Lung (tissue), 12 donors: ENCODE measurements around the gene FAM180A. TPM values are rescaled to one million over a fixed set of nuclear protein-coding genes. Genes with fewer than 3 reads are reported as not detected.

ENCODE experiments used
- ATAC-seq: fragments of 200-7000 bp; cut with Tn5 transposase; one replicate; pipeline ENCODE4 v1.9.1; 2020; ENCODE audit warnings: moderate number of reproducible peaks; ENCODE audit not compliant: insufficient read depth, low FRiP score
- DNase-seq, 3 donors: peaks; one replicate each; pipeline ENCODE4 v3.0.0-alpha.2; 2013 to 2017
- H3K27ac ChIP-seq, 2 donors: one replicate each; pipeline ENCODE4 v1.5.1; 2013; ENCODE audit warnings: mild to moderate bottlenecking in 2 of 2, moderate library complexity in 2 of 2, control low read depth in 1 of 2, inconsistent platforms in 1 of 2, low read depth in 1 of 2, low read length in 1 of 2
- H3K27me3 ChIP-seq, 3 donors: one replicate each; pipeline ENCODE4 v1.5.1; 2013; ENCODE audit warnings: low read length in 2 of 3; ENCODE audit not compliant: control insufficient read depth in 3 of 3, insufficient read depth in 3 of 3
- H3K36me3 ChIP-seq, 4 donors: one replicate each; pipeline ENCODE4 v1.5.1; 2013; ENCODE audit warnings: low read length in 4 of 4, mild to moderate bottlenecking in 1 of 4, moderate library complexity in 1 of 4; ENCODE audit not compliant: control insufficient read depth in 4 of 4, insufficient read depth in 4 of 4
- H3K4me1 ChIP-seq, 5 donors: one replicate each; pipeline ENCODE4 v1.5.1; 2013; ENCODE audit warnings: low read length in 5 of 5, mild to moderate bottlenecking in 2 of 5, moderate library complexity in 1 of 5; ENCODE audit not compliant: control insufficient read depth in 5 of 5, insufficient read depth in 5 of 5
- H3K4me3 ChIP-seq: one replicate; pipeline ENCODE4 v1.5.1; 2013; ENCODE audit warnings: mild to moderate bottlenecking, control low read depth, moderate library complexity
- H3K9ac ChIP-seq, 2 donors: one replicate each; pipeline ENCODE4 v1.5.1; 2013; ENCODE audit warnings: low read length in 2 of 2, control low read depth in 1 of 2; ENCODE audit not compliant: insufficient read depth in 1 of 2
- H3K9me3 ChIP-seq, 4 donors: one replicate each; pipeline ENCODE4 v1.5.1; 2013; ENCODE audit warnings: low read length in 3 of 4, mild to moderate bottlenecking in 1 of 4, moderate library complexity in 1 of 4; ENCODE audit not compliant: control insufficient read depth in 4 of 4, insufficient read depth in 3 of 4
- WGBS, 2 donors: extraction: QIAGEN DNeasy Blood & Tissue Kit; methylation state at CpG; one replicate each; pipeline ENCODE4 v1.1.7; 2013; 5-methylcytosine and 5-hydroxymethylcytosine counted together
- polyA plus RNA-seq, 2 donors: library from polyadenylated mRNA; stranded (reverse); fragments of 200-250 nt; gene quantifications; one replicate each; pipeline ENCODE4 v1.2.1, GENCODE V29; 2013
- total RNA-seq, 2 donors: library from RNA; depleted of rRNA in 1 of 2; stranded (reverse); fragments of >200 nt in 1 of 2; gene quantifications; one replicate each; pipeline ENCODE4 v1.2.1, GENCODE V29; 2014 to 2021
- TF ChIP-seq, protein P1 (sequence below): IDR thresholded peaks from 2 replicates; pipeline ENCODE4 v1.5.1; 2012; ENCODE audit warnings: mild to moderate bottlenecking; ENCODE audit errors: control extremely low read depth, extremely low read depth
- donor health status: control.
- donor health status: control.
- donor health status: Bipolar disorder and iron deficiency.
- donor health status: healthy.
- donor health status: DM: yes; HTN: yes; CAD: no.

Gene FAM180A
- total and polyA plus RNA-seq, 4 donors = 0.18 to 2.1 (median 1.3) TPM

DNA sequence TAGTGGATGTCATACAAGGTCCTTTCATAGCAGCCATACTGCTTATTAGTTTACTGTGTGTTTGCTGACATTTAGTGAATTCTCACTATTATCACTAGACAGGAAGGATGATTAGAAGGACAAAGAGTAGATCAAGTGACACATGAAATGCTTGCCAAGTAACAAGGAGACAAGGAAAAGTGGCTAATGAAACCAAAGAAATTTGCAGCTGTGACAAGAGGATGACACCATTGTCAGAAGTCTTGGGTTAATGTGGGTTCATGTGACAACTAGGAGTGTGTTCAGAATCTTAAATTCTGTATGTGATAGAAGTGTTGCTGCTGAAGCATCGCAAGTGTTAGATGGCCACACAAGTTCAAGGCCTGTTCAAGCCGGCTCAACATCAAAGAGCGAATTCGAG, 40.8 kb upstream of the FAM180A start:
- TF ChIP-seq, protein P1, sequence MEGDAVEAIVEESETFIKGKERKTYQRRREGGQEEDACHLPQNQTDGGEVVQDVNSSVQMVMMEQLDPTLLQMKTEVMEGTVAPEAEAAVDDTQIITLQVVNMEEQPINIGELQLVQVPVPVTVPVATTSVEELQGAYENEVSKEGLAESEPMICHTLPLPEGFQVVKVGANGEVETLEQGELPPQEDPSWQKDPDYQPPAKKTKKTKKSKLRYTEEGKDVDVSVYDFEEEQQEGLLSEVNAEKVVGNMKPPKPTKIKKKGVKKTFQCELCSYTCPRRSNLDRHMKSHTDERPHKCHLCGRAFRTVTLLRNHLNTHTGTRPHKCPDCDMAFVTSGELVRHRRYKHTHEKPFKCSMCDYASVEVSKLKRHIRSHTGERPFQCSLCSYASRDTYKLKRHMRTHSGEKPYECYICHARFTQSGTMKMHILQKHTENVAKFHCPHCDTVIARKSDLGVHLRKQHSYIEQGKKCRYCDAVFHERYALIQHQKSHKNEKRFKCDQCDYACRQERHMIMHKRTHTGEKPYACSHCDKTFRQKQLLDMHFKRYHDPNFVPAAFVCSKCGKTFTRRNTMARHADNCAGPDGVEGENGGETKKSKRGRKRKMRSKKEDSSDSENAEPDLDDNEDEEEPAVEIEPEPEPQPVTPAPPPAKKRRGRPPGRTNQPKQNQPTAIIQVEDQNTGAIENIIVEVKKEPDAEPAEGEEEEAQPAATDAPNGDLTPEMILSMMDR = no peak
- H3K27ac ChIP-seq = no peak overlapping the region
- WGBS, 2 donors = 86 to 90% methylated on average over 4 of the region's 4 CpGs
- no peak overlapping the region for H3K9ac ChIP-seq
- ATAC-seq (no peak), DNase-seq (no peak)
- peaks cover 0 to 2% (median 0%) of the 10 kb centered on the region in 4 donors for H3K9me3 ChIP-seq
- peaks cover 0 to 2% (median 0%) of the 10 kb centered on the region in 5 donors for H3K4me1 ChIP-seq
- H3K36me3 ChIP-seq = no peaks in the 10 kb centered on the region
- no peaks in the 10 kb centered on the region for H3K27me3 ChIP-seq
- H3K4me3 ChIP-seq = no peak overlapping the region

DNA sequence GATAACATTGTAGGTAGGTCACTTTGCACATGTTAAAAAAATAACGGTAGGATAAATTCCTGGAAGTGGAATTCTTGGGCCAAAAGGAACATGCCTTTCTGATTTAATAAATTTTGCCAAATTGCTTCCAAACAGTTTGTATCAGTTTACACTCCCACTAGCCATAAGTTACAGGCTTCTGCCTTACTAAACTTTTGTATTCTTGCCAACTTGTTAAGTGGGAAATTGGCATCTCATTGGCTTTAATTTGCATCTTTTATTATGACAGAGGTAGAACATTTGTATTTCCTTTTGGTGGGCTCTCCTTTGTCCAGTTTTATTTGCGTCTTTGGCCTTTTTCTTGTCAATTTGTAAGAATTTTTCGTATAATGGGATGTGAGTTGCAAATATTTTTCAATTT, 38.3 kb upstream of the FAM180A start:
- no peaks in the 10 kb centered on the region for H3K27me3 ChIP-seq
- no peaks in the 10 kb centered on the region for H3K36me3 ChIP-seq
- TF ChIP-seq, protein P1 = no peak
- no peaks in the 10 kb centered on the region for H3K4me1 ChIP-seq
- WGBS, 2 donors = 79 to 89% methylated on average over 3 of the region's 3 CpGs
- H3K9me3 ChIP-seq = peaks cover 0 to 2% (median 0%) of the 10 kb centered on the region in 4 donors
- no peak overlapping the region for H3K4me3 ChIP-seq
- no peak for ATAC-seq
- no peak for DNase-seq
- no peak overlapping the region for H3K27ac ChIP-seq
- H3K9ac ChIP-seq = no peak overlapping the region

DNA sequence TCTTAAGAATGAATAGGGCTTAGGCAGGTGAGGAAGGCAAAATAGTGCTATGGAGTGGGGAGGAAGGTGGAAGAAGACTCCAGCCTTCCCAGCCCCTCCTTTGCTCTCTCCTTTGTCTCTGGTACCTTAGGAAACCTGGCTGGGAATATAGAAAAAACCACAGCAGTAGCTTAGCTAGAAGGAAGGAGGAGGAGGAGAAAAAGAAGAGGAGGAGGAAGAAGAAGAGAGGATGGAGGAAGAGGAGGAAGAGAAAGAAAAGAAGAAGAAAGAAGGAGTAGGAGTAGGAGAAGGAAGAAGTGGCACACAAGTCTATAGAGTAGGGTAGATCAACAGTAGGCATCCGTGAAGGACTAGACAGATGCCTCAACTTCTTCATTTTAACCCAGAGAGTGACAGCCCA, 36.5 kb upstream of the FAM180A start:
- Histone ChIP-seq H3K9ac (no peak overlapping the region), H3K27ac (no peak overlapping the region), H3K9me3 (peaks cover 0 to 2% (median 0%) of the 10 kb centered on the region in 4 donors), H3K4me1 (no peaks in the 10 kb centered on the region), H3K36me3 (no peaks in the 10 kb centered on the region), H3K4me3 (no peak overlapping the region), H3K27me3 (no peaks in the 10 kb centered on the region)
- 90% methylated on average over 1 of the region's 1 CpG for WGBS, 2 donors
- TF ChIP-seq, protein P1 = no peak
- DNase-seq (no peak), ATAC-seq (no peak)

DNA sequence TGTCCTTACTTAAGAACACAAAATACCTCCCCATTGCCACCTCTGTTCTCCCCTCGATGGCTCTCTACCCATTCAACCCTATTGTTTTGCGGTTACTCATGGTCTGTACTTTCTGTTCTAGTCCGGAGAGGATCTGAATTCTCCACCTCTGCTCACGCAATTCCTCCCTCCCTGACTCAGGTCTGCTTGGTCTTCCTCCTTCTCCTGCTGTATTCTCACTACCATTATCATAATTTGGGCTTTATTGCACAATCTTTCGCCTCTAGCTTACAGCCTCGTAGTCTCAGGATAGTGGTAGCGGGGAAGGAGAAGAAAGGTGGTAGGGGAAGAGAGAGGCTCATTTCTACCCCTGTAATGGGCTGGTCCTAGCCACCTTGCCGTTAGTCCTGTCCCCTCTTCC, 35.4 kb upstream of the FAM180A start:
- TF ChIP-seq, protein P1 = no peak
- no peak for ATAC-seq
- Histone ChIP-seq H3K4me1 (no peaks in the 10 kb centered on the region), H3K9me3 (peaks cover 0 to 2% (median 0%) of the 10 kb centered on the region in 4 donors), H3K27ac (no peak overlapping the region), H3K36me3 (no peaks in the 10 kb centered on the region), H3K27me3 (no peaks in the 10 kb centered on the region), H3K4me3 (no peak overlapping the region), H3K9ac (no peak overlapping the region)
- DNase-seq = no peak
- WGBS, 2 donors = 77 to 84% methylated on average over 8 of the region's 8 CpGs
